Mesenchymal stem cell (in vitro differentiated cells and primary cell): ENCODE results near the gene PKNOX2.
A peak's percentile ranks its signal among the peaks of the same experiment; 100 is the strongest.

Experiments
- DNase-seq: peaks from one replicate; pipeline ENCODE4 v3.0.0-alpha.2; 2013
- H2AFZ ChIP-seq: one replicate; pipeline ENCODE4 v1.6.1; 2013; ENCODE audit warnings: low read depth, mild to moderate bottlenecking, control low read depth, inconsistent platforms, low read length, moderate library complexity
- H2AK5ac ChIP-seq: 2 replicates; pipeline ENCODE4 v1.6.1; 2013; ENCODE audit warnings: low read length, moderate library complexity, mild to moderate bottlenecking, inconsistent platforms; ENCODE audit not compliant: severe bottlenecking
- H2BK120ac ChIP-seq: one replicate; pipeline ENCODE4 v1.6.1; 2013; ENCODE audit warnings: low read depth, mild to moderate bottlenecking, inconsistent platforms, low read length, moderate library complexity
- H2BK12ac ChIP-seq, 2 experiments: one replicate each; pipeline ENCODE4 v1.6.1; 2013; ENCODE audit warnings: inconsistent platforms in 2 of 2, low read length in 2 of 2, mild to moderate bottlenecking in 2 of 2, moderate library complexity in 2 of 2, control low read depth in 1 of 2
- H2BK15ac ChIP-seq: one replicate; pipeline ENCODE4 v1.6.1; 2013; ENCODE audit warnings: mild to moderate bottlenecking, low read depth, inconsistent platforms; ENCODE audit not compliant: poor library complexity, severe bottlenecking
- H2BK5ac ChIP-seq: 2 replicates; pipeline ENCODE4 v1.6.1; 2013; ENCODE audit warnings: low read depth, mild to moderate bottlenecking, low read length, control low read depth, inconsistent platforms; ENCODE audit not compliant: poor library complexity, severe bottlenecking
- H3K14ac ChIP-seq, 2 experiments: one replicate each; pipeline ENCODE4 v1.6.1; 2013; ENCODE audit warnings: inconsistent platforms in 2 of 2, low read length in 2 of 2, control low read depth in 1 of 2, mild to moderate bottlenecking in 1 of 2, moderate library complexity in 1 of 2
- H3K18ac ChIP-seq, 2 experiments: one replicate each; pipeline ENCODE4 v1.6.1; 2013; ENCODE audit warnings: inconsistent platforms in 2 of 2, low read length in 2 of 2, control low read depth in 1 of 2, low read depth in 1 of 2, mild to moderate bottlenecking in 1 of 2
- H3K23ac ChIP-seq, 2 experiments: one replicate each; pipeline ENCODE4 v1.6.1; 2013; ENCODE audit warnings: inconsistent platforms in 2 of 2, low read length in 2 of 2, mild to moderate bottlenecking in 2 of 2, moderate library complexity in 2 of 2, control low read depth in 1 of 2
- H3K27ac ChIP-seq: 2 replicates; pipeline ENCODE4 v1.5.1; 2013; ENCODE audit warnings: mild to moderate bottlenecking, moderate library complexity, low read length, control low read depth, inconsistent platforms; ENCODE audit not compliant: poor library complexity, severe bottlenecking
- H3K27me3 ChIP-seq, 2 experiments: 2 replicates each; pipeline versions ENCODE4 v1.6.1 to v1.7.0; 2013; ENCODE audit warnings: low read length in 2 of 2, mild to moderate bottlenecking in 2 of 2, moderate library complexity in 2 of 2, control low read depth in 1 of 2, inconsistent platforms in 1 of 2; ENCODE audit not compliant: control insufficient read depth in 1 of 2, insufficient read depth in 1 of 2
- H3K36me3 ChIP-seq, 2 experiments: 2 replicates each; pipeline versions ENCODE4 v1.6.1 to v1.7.0; 2013; ENCODE audit warnings: low read length in 2 of 2, control low read depth in 1 of 2, inconsistent platforms in 1 of 2, low read depth in 1 of 2, mild to moderate bottlenecking in 1 of 2; ENCODE audit not compliant: insufficient read depth in 2 of 2, control insufficient read depth in 1 of 2
- H3K4ac ChIP-seq, 2 experiments: one replicate each; pipeline ENCODE4 v1.6.1; 2013; ENCODE audit warnings: inconsistent platforms in 2 of 2, low read length in 2 of 2, mild to moderate bottlenecking in 2 of 2, moderate library complexity in 2 of 2, control low read depth in 1 of 2, low read depth in 1 of 2
- H3K4me1 ChIP-seq: 2 replicates; pipeline ENCODE4 v1.6.1; 2013; ENCODE audit warnings: low read depth, low read length, control low read depth; ENCODE audit not compliant: control insufficient read depth, insufficient read depth
- H3K4me2 ChIP-seq: 2 replicates; pipeline ENCODE4 v1.6.1; 2013; ENCODE audit warnings: low read length, mild to moderate bottlenecking, inconsistent platforms; ENCODE audit not compliant: poor library complexity, severe bottlenecking
- H3K4me3 ChIP-seq, 2 experiments: 2 replicates each; pipeline versions ENCODE4 v1.5.1 to v1.7.0; 2013; ENCODE audit warnings: low read length in 2 of 2, mild to moderate bottlenecking in 2 of 2, control low read depth in 1 of 2, low read depth in 1 of 2; ENCODE audit not compliant: insufficient read depth in 1 of 2
- H3K79me1 ChIP-seq: replicated peaks from 2 replicates; pipeline ENCODE4 v1.6.1; 2013; ENCODE audit warnings: mild to moderate bottlenecking, control low read depth, low read length, inconsistent platforms; ENCODE audit not compliant: poor library complexity, severe bottlenecking
- H3K9ac ChIP-seq: 2 replicates; pipeline ENCODE4 v1.7.0; 2013; ENCODE audit warnings: mild to moderate bottlenecking, low read length, moderate library complexity
- H3K9me3 ChIP-seq: 2 replicates; pipeline ENCODE4 v1.7.0; 2013; ENCODE audit warnings: mild to moderate bottlenecking, low read length; ENCODE audit not compliant: control insufficient read depth
- H4K8ac ChIP-seq: one replicate; pipeline ENCODE4 v1.6.1; 2013; ENCODE audit warnings: inconsistent platforms, mild to moderate bottlenecking, low read length, moderate library complexity
- H4K91ac ChIP-seq: one replicate; pipeline ENCODE4 v1.6.1; 2013; ENCODE audit warnings: mild to moderate bottlenecking, low read length, inconsistent platforms
- WGBS: methylation state at CpG from one replicate; pipeline ENCODE4 v1.1.7; 2013; ENCODE audit warnings: mixed read lengths; 5-methylcytosine and 5-hydroxymethylcytosine counted together

Gene PKNOX2

GRCh38 chr11:125211191-125211947, 46.8 kb downstream of the PKNOX2 start:
- Histone ChIP-seq H3K4me3 (no peak overlapping the region), H3K4me1 (peaks cover 42% of the 10 kb centered on the region), H3K4me2 (no peak overlapping the region), H3K36me3 (peaks cover 0 to under 1% of the 10 kb centered on the region in 2 experiments), H2BK120ac (no peak overlapping the region), H3K9ac (no peak overlapping the region), H2BK5ac (no peak overlapping the region), H4K91ac (no peak overlapping the region), H3K27ac (peak overlapping the region; percentile 67), H3K18ac (peak overlapping the region in 1 of 2 experiments; percentile 48), H2AK5ac (peak overlapping the region; percentile 84), H3K4ac (no peak overlapping the region), H3K27me3 (peaks cover 0 to 47% of the 10 kb centered on the region in 2 experiments), H3K23ac (no peak overlapping the region), H4K8ac (peak overlapping the region; percentile 22), H2BK15ac (peak overlapping the region; percentile 73), H2BK12ac (no peak overlapping the region), H3K79me1 (peaks cover 36% of the 10 kb centered on the region), H2AFZ (no peak overlapping the region), H3K14ac (no peak overlapping the region), H3K9me3 (no peaks in the 10 kb centered on the region)
- WGBS: 36% methylated on average over 3 of the region's 5 CpGs
- no peak for DNase-seq

GRCh38 chr11:125211948-125212340, 47.4 kb downstream of the PKNOX2 start:
- H2BK5ac ChIP-seq: no peak overlapping the region
- no peak overlapping the region for H2BK120ac ChIP-seq
- H3K36me3 ChIP-seq: peaks cover 0 to 3% of the 10 kb centered on the region in 2 experiments
- H3K79me1 ChIP-seq: peaks cover 39% of the 10 kb centered on the region
- H4K8ac ChIP-seq: no peak overlapping the region
- no peak overlapping the region for H3K9ac ChIP-seq
- no peak overlapping the region for H3K14ac ChIP-seq
- DNase-seq: no peak
- peaks cover 0 to 49% of the 10 kb centered on the region in 2 experiments for H3K27me3 ChIP-seq
- no peak overlapping the region for H3K4ac ChIP-seq
- H2BK15ac ChIP-seq: no peak overlapping the region
- no peak overlapping the region for H3K4me2 ChIP-seq
- H3K27ac ChIP-seq: no peak overlapping the region
- no peak overlapping the region for H2BK12ac ChIP-seq
- H4K91ac ChIP-seq: no peak overlapping the region
- H3K18ac ChIP-seq: no peak overlapping the region
- H3K23ac ChIP-seq: no peak overlapping the region
- H2AK5ac ChIP-seq: peak overlapping the region; percentile 23
- 69% methylated on average over 4 of the region's 4 CpGs for WGBS
- H3K9me3 ChIP-seq: no peaks in the 10 kb centered on the region
- H2AFZ ChIP-seq: no peak overlapping the region
- peaks cover 47% of the 10 kb centered on the region for H3K4me1 ChIP-seq
- no peak overlapping the region for H3K4me3 ChIP-seq

- Histone ChIP-seq H2BK5ac (no peak overlapping the region), H2AFZ (peak overlapping the region; percentile 18), H3K4ac (peak overlapping the region in 1 of 2 experiments; percentile 58), H3K9ac (peak overlapping the region; percentile 15), H3K27ac (no peak overlapping the region), H3K23ac (no peak overlapping the region), H4K8ac (peak overlapping the region; percentile 36), H3K27me3 (peaks cover 0 to 54% of the 10 kb centered on the region in 2 experiments), H3K4me3 (no peak overlapping the region), H3K36me3 (peaks cover 0 to 12% of the 10 kb centered on the region in 2 experiments), H2BK15ac (peak overlapping the region; percentile 8), H3K18ac (peak overlapping the region; percentile 23 to 63), H4K91ac (no peak overlapping the region), H2AK5ac (peak overlapping the region; percentile 63), H3K4me1 (peaks cover 46% of the 10 kb centered on the region), H2BK12ac (peak overlapping the region; percentile 38 to 55), H2BK120ac (no peak overlapping the region), H3K14ac (no peak overlapping the region), H3K79me1 (peaks cover 42% of the 10 kb centered on the region), H3K9me3 (no peaks in the 10 kb centered on the region), H3K4me2 (no peak overlapping the region)
- DNase-seq: no peak
- WGBS: 60% methylated on average over 16 of the region's 18 CpGs
Observed at GRCh38 chr11:125214601-125215565, 50.3 kb downstream of the PKNOX2 start.

GRCh38 chr11:125215976-125216375, 51.4 kb downstream of the PKNOX2 start:
- H2AFZ ChIP-seq: no peak overlapping the region
- H3K79me1 ChIP-seq: peaks cover 48% of the 10 kb centered on the region
- no peak overlapping the region for H2BK12ac ChIP-seq
- H3K4me1 ChIP-seq: peaks cover 39% of the 10 kb centered on the region
- H3K9me3 ChIP-seq: no peaks in the 10 kb centered on the region
- peaks cover 0 to 15% of the 10 kb centered on the region in 2 experiments for H3K36me3 ChIP-seq
- H3K4me3 ChIP-seq: no peak overlapping the region
- no peak overlapping the region for H2BK120ac ChIP-seq
- H3K14ac ChIP-seq: no peak overlapping the region
- no peak overlapping the region for H3K27ac ChIP-seq
- H3K4me2 ChIP-seq: no peak overlapping the region
- H3K23ac ChIP-seq: no peak overlapping the region
- H4K91ac ChIP-seq: peak overlapping the region; percentile 46
- peaks cover 0 to 49% of the 10 kb centered on the region in 2 experiments for H3K27me3 ChIP-seq
- H3K9ac ChIP-seq: no peak overlapping the region
- H2BK15ac ChIP-seq: no peak overlapping the region
- H2BK5ac ChIP-seq: no peak overlapping the region
- H2AK5ac ChIP-seq: peak overlapping the region; percentile 14
- no peak overlapping the region for H3K18ac ChIP-seq
- DNase-seq: peak; percentile 16
- H3K4ac ChIP-seq: no peak overlapping the region
- no peak overlapping the region for H4K8ac ChIP-seq
- 58% methylated on average over 6 of the region's 6 CpGs for WGBS
